Colonic mucosa (tissue), 4 donors: Measurements from ENCODE around the gene VIPAS39. TPM values are rescaled to one million over a fixed set of nuclear protein-coding genes. Genes with fewer than 3 reads are reported as not detected.
A peak's percentile ranks its signal among the peaks of the same experiment; 100 is the strongest.

Experiments used
- DNase-seq: peaks from one replicate; pipeline ENCODE4 v3.0.0-alpha.2; 2020
- H3K27ac ChIP-seq: fragments of 200-600 bp; one replicate; pipeline ENCODE4 v1.8.0; 2021
- H3K27me3 ChIP-seq: fragments of 200-600 bp; one replicate; pipeline ENCODE4 v1.8.0; 2021
- H3K36me3 ChIP-seq: fragments of 200-600 bp; one replicate; pipeline ENCODE4 v1.8.0; 2021
- H3K4me1 ChIP-seq: fragments of 200-600 bp; one replicate; pipeline ENCODE4 v1.8.0; 2021; ENCODE audit warnings: mild to moderate bottlenecking
- H3K4me3 ChIP-seq: fragments of 200-600 bp; one replicate; pipeline ENCODE4 v1.8.0; 2021
- H3K9ac ChIP-seq, 2 donors: one replicate each; pipeline ENCODE4 v1.7.0; 2013; ENCODE audit warnings: control low read depth in 2 of 2, low read depth in 2 of 2, low read length in 2 of 2
- H3K9me3 ChIP-seq: fragments of 200-600 bp; one replicate; pipeline ENCODE4 v1.8.0; 2021
- CTCF ChIP-seq: fragments of 200-600 bp; IDR thresholded peaks from one replicate; pipeline ENCODE4 v1.8.0; 2022; ENCODE audit warnings: antibody characterized with exemption, mild to moderate bottlenecking
- intact Hi-C: fragments of 100-400 bp; cut with DNase I; formaldehyde crosslinking; loops from one replicate; pipeline ENCODE4 v1.14.1; 2022
- total RNA-seq, 2 donors: library from RNA; stranded (reverse); fragmentation: NEBNext Ultra II Directional in 1 of 2; extraction: Animal tissue kit (Norgen Biotek cat#: 25700) in 1 of 2; gene quantifications; one replicate each; pipeline ENCODE4 v1.2.1, GENCODE V29; 2021
- donor health status: healthy.
- donor health status: DM: no; HTN: no; CAD: no.
- donor health status: DM: no; HTN: no; CAD: no.

VIPAS39 gene
- total RNA-seq, 2 donors from 2014 or later = 16.3 to 17.5 TPM

- Histone ChIP-seq H3K27ac (peak overlapping the region; percentile 3), H3K9me3 (no peaks in the 10 kb centered on the region), H3K4me1 (no peaks in the 10 kb centered on the region), H3K36me3 (peaks cover 4% of the 10 kb centered on the region), H3K4me3 (no peak overlapping the region), H3K9ac (no peak overlapping the region), H3K27me3 (no peaks in the 10 kb centered on the region)
- intact Hi-C loops = no loop called here
- no peak for TF ChIP-seq CTCF
- no peak for DNase-seq
These were observed 12.1 kb upstream of the VIPAS39 start for GRCh38 chr14:77469539-77469938.

- TF ChIP-seq CTCF = no peak
- no peak for DNase-seq
These were observed 11.7 kb upstream of the VIPAS39 start for GRCh38 chr14:77469067-77469505.

GRCh38 chr14:77467801-77468200, 10.4 kb upstream of the VIPAS39 start:
- H3K36me3 ChIP-seq = peaks cover 4% of the 10 kb centered on the region
- no peak for TF ChIP-seq CTCF
- H3K9me3 ChIP-seq = no peaks in the 10 kb centered on the region
- no peak overlapping the region for H3K4me3 ChIP-seq
- no peaks in the 10 kb centered on the region for H3K4me1 ChIP-seq
- no peaks in the 10 kb centered on the region for H3K27me3 ChIP-seq
- H3K9ac ChIP-seq = no peak overlapping the region
- H3K27ac ChIP-seq = no peak overlapping the region
- intact Hi-C loops = no loop called here
- no peak for DNase-seq

More at GRCh38 chr14:77469067-77469505, 11.7 kb upstream of the VIPAS39 start:
- no peak overlapping the region for H3K4me3 ChIP-seq
- H3K36me3 ChIP-seq = peaks cover 4% of the 10 kb centered on the region
- H3K9me3 ChIP-seq = no peaks in the 10 kb centered on the region
- no peak overlapping the region for H3K27ac ChIP-seq
- H3K4me1 ChIP-seq = no peaks in the 10 kb centered on the region
- no peak overlapping the region for H3K9ac ChIP-seq
- intact Hi-C loops = no loop called here
- H3K27me3 ChIP-seq = no peaks in the 10 kb centered on the region

GRCh38 chr14:77459072-77459723, 1.8 kb upstream of the VIPAS39 start:
- Histone ChIP-seq H3K27ac (peak overlapping the region; percentile 98), H3K27me3 (no peaks in the 10 kb centered on the region), H3K36me3 (peaks cover 7% of the 10 kb centered on the region), H3K9ac (peak overlapping the region; percentile 24 to 97), H3K4me3 (peak overlapping the region; percentile 92), H3K9me3 (no peaks in the 10 kb centered on the region), H3K4me1 (peaks cover 6% of the 10 kb centered on the region)
- intact Hi-C loops = loop anchor here (2.0 to 10.0 kb wide), 2 partner anchors 94 to 246 kb away; partner anchors contain the start of genes ALKBH1 and SLIRP
- peak; percentile 85 for DNase-seq
- TF ChIP-seq CTCF = peak; percentile 50

GRCh38 chr14:77458249-77458950, 999 bp upstream of the VIPAS39 start:
- H3K36me3 ChIP-seq = peaks cover 7% of the 10 kb centered on the region
- peak overlapping the region; percentile 98 for H3K27ac ChIP-seq
- TF ChIP-seq CTCF = no peak
- intact Hi-C loops = loop anchor here (2.0 to 10.0 kb wide), 2 partner anchors 94 to 246 kb away; partner anchors contain the start of genes ALKBH1 and SLIRP
- no peaks in the 10 kb centered on the region for H3K9me3 ChIP-seq
- peaks cover 6% of the 10 kb centered on the region for H3K4me1 ChIP-seq
- H3K9ac ChIP-seq = peak overlapping the region; percentile 82 to 97
- peak overlapping the region; percentile 92 for H3K4me3 ChIP-seq
- H3K27me3 ChIP-seq = no peaks in the 10 kb centered on the region
- peak; percentile 54 for DNase-seq
